SW480 (cell line): Measurements from ENCODE around the gene PSD.

Experiments
- DNase-seq: peaks from one replicate; pipeline ENCODE4 v3.0.0-alpha.2; 2016; ENCODE audit warnings: low spot score

Gene PSD

GRCh38 chr10:102444851-102445250 lies 26.3 kb upstream of the PSD start:
- DNase-seq = no peak

- DNase-seq = no peak
These were observed 19.8 kb upstream of the PSD start for GRCh38 chr10:102438374-102438773.

GRCh38 chr10:102437515-102437914 lies 18.9 kb upstream of the PSD start:
- no peak for DNase-seq

- DNase-seq = no peak
These were observed 17.7 kb upstream of the PSD start for GRCh38 chr10:102436312-102436711.

DNA sequence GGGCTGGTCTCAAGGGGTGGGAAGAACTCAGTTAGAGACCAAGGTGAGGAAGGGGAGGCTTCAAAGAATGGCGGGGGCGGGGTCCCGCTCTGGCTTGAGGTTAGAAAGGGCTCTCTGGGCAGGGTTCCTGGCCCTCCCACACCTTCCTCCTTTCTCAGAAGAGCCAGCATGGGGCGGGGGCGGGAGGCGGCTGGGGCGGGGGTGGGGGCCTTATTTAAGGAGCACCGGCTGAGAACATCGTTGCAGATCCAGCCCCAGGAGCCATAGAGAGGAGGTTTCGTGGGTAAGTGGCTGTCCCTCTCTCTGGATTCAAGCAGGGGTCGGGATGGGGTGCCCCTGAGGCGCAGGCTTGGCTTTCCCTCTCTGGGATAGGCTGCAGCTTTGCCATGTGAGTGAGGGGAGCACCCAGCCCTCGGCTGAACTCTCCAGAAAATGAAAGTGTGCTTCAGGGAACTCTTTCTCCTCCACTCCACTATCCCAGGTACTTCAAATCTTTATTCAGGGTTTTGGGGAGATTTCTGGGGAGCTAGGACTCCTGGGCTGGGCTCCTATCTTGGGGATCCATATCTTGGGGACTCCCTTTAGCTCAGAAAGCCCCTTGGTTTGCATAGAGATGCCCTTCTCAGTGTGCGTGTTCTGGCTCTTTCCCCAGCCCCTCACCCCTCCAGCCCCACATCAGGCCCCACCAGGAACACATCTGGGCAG lies 17.1 kb upstream of the PSD start:
- DNase-seq = no peak

DNA sequence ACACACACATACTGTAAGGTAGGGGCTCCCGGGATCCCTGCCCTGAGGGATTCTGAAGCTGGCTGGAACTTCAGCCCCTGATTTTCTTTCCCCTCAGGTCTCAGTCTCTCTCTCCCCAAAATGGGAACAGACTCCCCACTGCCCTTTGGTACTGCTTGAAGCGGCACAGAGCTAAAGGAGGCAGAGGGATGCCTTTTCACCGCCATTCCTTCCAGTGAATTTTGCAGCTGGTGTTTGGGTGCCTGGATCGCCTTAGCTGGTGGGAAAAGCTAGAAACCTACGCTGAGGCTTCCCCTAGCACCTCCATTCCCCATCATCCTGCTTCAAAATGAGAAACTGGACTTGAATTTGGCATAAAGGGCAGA lies 16.5 kb upstream of the PSD start:
- no peak for DNase-seq

DNA sequence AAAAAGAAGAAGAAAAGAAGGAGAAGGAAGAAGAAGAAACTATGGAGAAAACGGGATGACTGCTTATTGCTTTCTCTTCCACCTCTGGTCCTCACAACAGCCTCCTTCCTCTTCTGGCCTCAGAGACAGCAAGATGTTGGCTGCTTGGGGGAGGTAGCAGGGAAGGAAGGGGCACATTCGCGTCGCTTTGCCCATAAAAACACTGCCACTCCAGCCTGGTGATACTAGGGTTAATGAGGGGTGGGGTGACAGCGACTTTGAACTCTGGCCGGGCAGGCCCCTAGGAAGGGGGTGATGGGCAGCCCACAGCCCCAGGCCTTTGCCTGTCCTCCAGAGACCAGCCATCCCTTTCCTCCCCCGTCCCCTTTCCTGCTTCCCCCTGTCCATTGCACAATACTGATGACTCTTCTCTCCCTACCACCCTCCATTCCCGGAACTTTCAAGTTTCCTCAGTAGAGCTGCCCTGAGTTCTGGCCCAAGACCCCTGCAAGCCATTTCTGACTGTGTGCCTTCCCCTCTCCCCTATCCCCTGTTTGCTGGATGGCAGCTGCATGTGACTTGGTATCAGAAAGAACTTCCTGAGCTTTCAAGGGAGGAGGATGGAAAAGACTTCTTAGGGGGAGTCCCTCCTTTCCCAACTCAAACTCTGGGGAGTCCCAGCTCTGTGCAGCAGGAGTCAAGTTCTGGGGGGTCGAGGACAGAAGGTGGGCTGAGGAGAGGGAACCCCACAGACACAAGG lies 16.0 kb upstream of the PSD start:
- no peak for DNase-seq

DNA sequence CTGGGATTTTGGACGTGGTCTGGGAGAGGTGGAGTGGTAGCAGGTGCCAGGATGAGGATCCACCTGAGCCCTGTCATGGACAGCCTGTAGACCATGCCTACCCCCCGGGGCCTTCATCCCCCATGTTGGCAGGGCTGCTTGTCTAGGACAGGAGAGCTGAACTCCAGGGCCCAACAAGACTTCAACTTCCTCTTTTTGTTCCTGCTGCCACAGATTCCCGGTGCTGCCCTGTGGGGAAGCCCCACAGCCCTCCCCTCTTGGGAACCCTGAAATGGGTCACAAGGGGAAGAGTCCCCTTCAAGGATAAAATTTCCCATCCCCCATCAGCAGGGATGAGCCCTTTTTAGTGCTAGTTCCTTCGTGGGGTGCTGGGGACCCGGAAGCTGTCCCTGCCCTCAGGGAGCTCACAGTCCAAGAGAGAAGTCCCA lies 15.0 kb upstream of the PSD start:
- no peak for DNase-seq

GRCh38 chr10:102432162-102432950 lies 13.8 kb upstream of the PSD start, which contains the start of gene CUEDC2:
CUEDC2 (minus strand) TSS chr10:102432574; CDS start chr10:102425188, 7,386 bp downstream.
- DNase-seq = peak; percentile 91

- DNase-seq = no peak
These were observed 13.0 kb upstream of the PSD start for GRCh38 chr10:102431452-102432124.

DNA sequence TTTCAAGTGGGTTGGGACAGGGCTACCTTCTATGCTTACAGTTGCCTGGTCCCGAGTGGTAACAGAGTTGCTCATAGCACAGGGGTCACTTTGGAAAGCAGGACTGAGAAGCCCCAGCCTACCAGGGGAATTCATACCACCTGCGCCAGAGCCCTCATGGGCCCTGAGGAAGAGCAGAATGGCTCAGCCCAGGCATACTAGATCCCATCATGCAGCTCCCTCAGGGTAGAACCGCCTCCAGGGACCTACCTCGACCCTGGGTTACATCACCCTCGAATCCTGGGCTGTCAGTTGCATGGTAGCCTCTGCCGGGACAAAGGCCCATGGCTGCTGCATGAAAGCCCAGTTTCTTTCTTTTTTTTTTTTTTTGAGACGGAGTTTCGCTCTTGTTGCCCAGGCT lies 10.9 kb upstream of the PSD start:
- DNase-seq = no peak

DNA sequence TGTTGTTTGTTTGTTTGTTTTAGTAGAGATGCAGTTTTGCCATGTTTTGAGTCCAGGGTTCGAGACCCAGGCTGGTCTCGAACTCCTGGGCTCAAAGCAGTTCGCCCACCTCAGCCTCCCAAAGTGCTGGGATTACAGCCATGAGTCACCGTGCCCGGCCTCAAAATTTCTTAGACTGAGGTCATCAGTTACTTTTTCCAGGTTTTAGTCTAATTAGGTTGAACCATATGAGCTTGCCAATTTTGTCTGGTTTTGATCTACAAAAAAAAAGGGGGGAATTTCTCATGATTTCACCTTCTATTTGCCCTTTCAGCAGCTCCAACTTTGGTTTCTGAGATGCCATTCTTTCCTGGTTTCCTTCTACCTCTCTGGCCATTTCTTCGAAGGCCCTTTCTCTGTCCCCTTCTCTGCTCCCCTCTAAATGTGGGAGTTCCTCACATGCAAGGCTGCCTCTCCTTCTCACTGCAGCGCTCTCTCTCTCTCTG lies 8.3 kb upstream of the PSD start:
- no peak for DNase-seq

DNA sequence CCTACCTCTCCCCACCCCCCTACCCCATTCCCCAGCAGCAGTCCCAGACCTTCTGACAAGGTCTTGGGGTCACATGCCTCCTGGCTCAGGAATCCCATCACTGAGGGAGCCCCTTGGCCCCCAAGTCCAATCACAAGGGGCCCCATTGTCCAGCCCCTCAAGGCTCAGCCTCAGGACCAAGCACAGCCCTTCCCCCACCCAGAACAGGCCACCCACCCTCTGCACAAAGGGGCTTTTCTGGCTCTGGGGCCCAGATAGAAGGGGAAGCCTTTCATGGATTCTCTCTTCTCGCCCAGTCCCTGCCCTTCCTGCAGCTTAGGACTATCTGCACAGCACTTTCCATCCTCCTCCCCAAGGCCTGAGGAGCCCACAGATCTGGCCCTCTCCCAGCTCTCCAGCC lies 6.9 kb upstream of the PSD start:
- DNase-seq = no peak

DNA sequence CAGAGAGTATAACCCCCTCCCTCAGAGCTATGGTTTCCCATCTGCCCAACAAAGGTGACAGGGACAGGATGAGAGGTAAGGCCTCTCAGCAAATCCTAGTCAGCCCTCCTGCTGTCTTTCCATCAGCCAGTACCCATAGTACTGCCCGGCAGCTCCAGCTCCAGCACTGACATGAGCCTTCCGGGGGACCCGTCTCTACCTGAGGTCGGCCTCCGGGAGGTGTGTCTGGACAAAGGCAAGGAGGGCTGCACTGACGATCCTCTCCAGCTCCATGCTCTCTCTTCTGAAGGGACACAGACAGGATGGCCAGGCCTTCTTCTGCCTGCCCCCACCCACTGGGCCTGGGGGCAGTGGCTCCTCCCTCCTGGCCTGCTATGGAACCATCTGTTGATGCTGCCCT lies 6.3 kb upstream of the PSD start:
- no peak for DNase-seq

- no peak for DNase-seq
These were observed 5.6 kb upstream of the PSD start for GRCh38 chr10:102424145-102424544.

- DNase-seq = no peak
These were observed 4.9 kb upstream of the PSD start for GRCh38 chr10:102423372-102423968.

GRCh38 chr10:102422545-102423129 lies 4.1 kb upstream of the PSD start:
- DNase-seq = peak; percentile 93

DNA sequence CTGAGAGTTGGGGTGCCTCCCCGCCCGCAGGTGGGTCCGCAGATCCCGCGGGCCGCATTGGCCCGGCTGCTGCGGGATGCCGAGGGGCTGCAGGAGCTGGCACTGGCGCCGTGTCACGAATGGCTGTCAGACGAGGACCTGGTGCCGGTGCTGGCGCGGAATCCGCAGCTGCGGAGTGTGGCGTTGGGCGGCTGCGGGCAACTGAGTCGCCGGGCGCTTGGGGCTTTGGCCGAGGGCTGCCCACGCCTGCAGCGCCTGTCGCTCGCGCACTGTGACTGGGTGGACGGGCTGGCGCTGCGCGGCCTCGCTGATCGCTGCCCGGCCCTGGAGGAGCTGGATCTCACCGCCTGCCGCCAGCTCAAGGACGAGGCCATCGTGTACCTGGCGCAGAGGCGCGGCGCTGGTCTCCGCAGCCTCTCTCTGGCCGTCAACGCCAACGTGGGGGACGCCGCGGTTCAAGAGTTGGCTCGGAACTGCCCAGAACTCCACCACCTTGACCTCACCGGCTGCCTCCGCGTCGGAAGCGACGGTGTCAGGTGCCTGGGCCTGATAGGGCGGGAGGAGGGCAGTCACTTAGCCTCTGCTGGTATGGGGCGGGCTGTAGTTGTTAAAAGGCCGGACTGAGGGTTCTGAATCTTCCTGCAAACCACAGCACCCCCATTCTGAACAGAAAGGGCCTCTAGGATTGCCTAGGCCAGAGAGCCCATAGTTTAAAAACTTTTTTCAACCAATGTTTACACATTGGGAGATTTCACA lies 3.4 kb upstream of the PSD start:
- DNase-seq = peak; percentile 63

DNA sequence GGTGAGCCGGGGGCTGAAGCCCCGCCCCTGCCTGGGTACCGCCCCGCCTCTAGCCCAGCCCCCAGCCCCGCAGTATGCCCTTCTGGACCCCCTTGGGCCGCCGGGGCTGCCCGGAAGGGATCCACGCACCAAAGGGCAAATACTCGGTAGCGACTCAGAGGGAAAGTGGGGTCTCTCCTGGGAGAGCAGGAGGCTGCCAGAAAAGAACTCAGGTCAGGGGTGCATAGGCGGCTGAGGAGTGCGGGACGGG lies 2.8 kb upstream of the PSD start:
- DNase-seq = no peak

- peak; percentile 92 for DNase-seq
These were observed 2.3 kb upstream of the PSD start, which contains the start of gene FBXL15 for GRCh38 chr10:102420714-102421506. FBXL15 (plus strand) TSS chr10:102420836; CDS start chr10:102421130, 294 bp downstream.
